Endothelial cell (in vitro differentiated cells): ENCODE results near the gene TMEM100. TPM values are rescaled to one million over a fixed set of nuclear protein-coding genes. Genes with fewer than 3 reads are reported as not detected.

ENCODE experiments used
- DNase-seq: peaks from one replicate; pipeline ENCODE4 v3.0.0; 2021; ENCODE audit warnings: low spot score
- H3K27ac Mint-ChIP-seq: one replicate; pipeline ENCODE4 v1.8.0; 2021; ENCODE audit warnings: mixed read lengths, inconsistent platforms; ENCODE audit not compliant: unreplicated experiment
- H3K27me3 Mint-ChIP-seq: one replicate; pipeline ENCODE4 v1.8.0; 2021; ENCODE audit warnings: mild to moderate bottlenecking, moderate library complexity, mixed read lengths, inconsistent platforms; ENCODE audit not compliant: unreplicated experiment
- H3K36me3 Mint-ChIP-seq: one replicate; pipeline ENCODE4 v1.8.0; 2021; ENCODE audit warnings: mild to moderate bottlenecking, low read depth, mixed read lengths, inconsistent platforms; ENCODE audit not compliant: unreplicated experiment
- H3K4me1 Mint-ChIP-seq: one replicate; pipeline ENCODE4 v1.8.0; 2021; ENCODE audit warnings: mild to moderate bottlenecking, mixed read lengths, inconsistent platforms; ENCODE audit not compliant: unreplicated experiment
- H3K4me3 Mint-ChIP-seq: one replicate; pipeline ENCODE4 v1.8.0; 2021; ENCODE audit warnings: mild to moderate bottlenecking, mixed read lengths, inconsistent platforms; ENCODE audit not compliant: unreplicated experiment
- H3K9me3 Mint-ChIP-seq: one replicate; pipeline ENCODE4 v1.8.0; 2021; ENCODE audit warnings: mixed read lengths, inconsistent platforms; ENCODE audit not compliant: unreplicated experiment
- CTCF ChIP-seq: fragments of 200-600 bp; sonication (generic); IDR thresholded peaks from one replicate; pipeline ENCODE4 v1.5.0; 2021; ENCODE audit warnings: antibody characterized with exemption; ENCODE audit not compliant: unreplicated experiment
- total RNA-seq: library from RNA; stranded (reverse); fragmentation: NEBNext Ultra II Directional; extraction: Animal tissue kit (Norgen Biotek cat#: 25700); gene quantifications from one replicate; pipeline ENCODE4 v1.2.1, GENCODE V29; 2021; ENCODE audit not compliant: unreplicated experiment

The TMEM100 gene
- total RNA-seq, 1 donor from 2014 or later = 29.3 TPM

- Mint-ChIP-seq H3K36me3 (peaks cover 18% of the 10 kb centered on the region), H3K27me3 (no peaks in the 10 kb centered on the region), H3K4me1 (peaks cover 39% of the 10 kb centered on the region), H3K9me3 (no peaks in the 10 kb centered on the region), H3K27ac (no peak overlapping the region), H3K4me3 (peak overlapping the region; percentile 90)
- no peak for DNase-seq
- no peak for TF ChIP-seq CTCF
Measured at GRCh38 chr17:55722016-55722736, 488 bp downstream of the TMEM100 start.

GRCh38 chr17:55720919-55721836 is 1.5 kb downstream of the TMEM100 start:
- Mint-ChIP-seq H3K36me3 (peaks cover 18% of the 10 kb centered on the region), H3K27ac (no peak overlapping the region), H3K4me1 (peaks cover 36% of the 10 kb centered on the region), H3K27me3 (no peaks in the 10 kb centered on the region), H3K4me3 (peak overlapping the region; percentile 72), H3K9me3 (no peaks in the 10 kb centered on the region)
- no peak for DNase-seq
- TF ChIP-seq CTCF = no peak

- Mint-ChIP-seq H3K27me3 (no peaks in the 10 kb centered on the region), H3K4me1 (peaks cover 31% of the 10 kb centered on the region), H3K4me3 (no peak overlapping the region), H3K36me3 (peaks cover 18% of the 10 kb centered on the region), H3K9me3 (no peaks in the 10 kb centered on the region), H3K27ac (peak overlapping the region; percentile 5)
- peak; percentile 78 for DNase-seq
- TF ChIP-seq CTCF = peak; percentile 98
Measured at GRCh38 chr17:55717898-55718735, 4.5 kb downstream of the TMEM100 start.

GRCh38 chr17:55717432-55717831 is 5.2 kb downstream of the TMEM100 start:
- peaks cover 11% of the 10 kb centered on the region for H3K36me3 Mint-ChIP-seq
- no peak overlapping the region for H3K27ac Mint-ChIP-seq
- H3K4me1 Mint-ChIP-seq = peaks cover 25% of the 10 kb centered on the region
- no peaks in the 10 kb centered on the region for H3K27me3 Mint-ChIP-seq
- H3K4me3 Mint-ChIP-seq = no peak overlapping the region
- TF ChIP-seq CTCF = no peak
- DNase-seq = no peak
- no peaks in the 10 kb centered on the region for H3K9me3 Mint-ChIP-seq
